Cardiac fibroblast (primary cell): Measurements from ENCODE around the gene ERC2.
A peak's percentile ranks its signal among the peaks of the same experiment; 100 is the strongest.

Experiments
- DNase-seq, 2 donors: peaks; one replicate each; pipeline versions ENCODE4 v3.0.0 to v3.0.0-alpha.2; 2010; ENCODE audit warnings: low read depth in 2 of 2
- H3K4me3 ChIP-seq, 2 donors: replicated peaks in 1 of 2; 1 replicate in 1 of 2; 2 replicates in 1 of 2; pipeline ENCODE4 v1.5.1; 2011; ENCODE audit warnings: low read depth in 2 of 2, low read length in 2 of 2, mild to moderate bottlenecking in 2 of 2, moderate library complexity in 1 of 2
- CTCF ChIP-seq: IDR thresholded peaks from one replicate; pipeline ENCODE4 v1.5.1; 2011; ENCODE audit warnings: low read depth, mild to moderate bottlenecking, low read length, inconsistent platforms

The ERC2 gene

GRCh38 chr3:56201407-56201806 is 266.9 kb downstream of the ERC2 start:
- no peak overlapping the region for H3K4me3 ChIP-seq
- DNase-seq = no peak
- no peak for TF ChIP-seq CTCF

DNA sequence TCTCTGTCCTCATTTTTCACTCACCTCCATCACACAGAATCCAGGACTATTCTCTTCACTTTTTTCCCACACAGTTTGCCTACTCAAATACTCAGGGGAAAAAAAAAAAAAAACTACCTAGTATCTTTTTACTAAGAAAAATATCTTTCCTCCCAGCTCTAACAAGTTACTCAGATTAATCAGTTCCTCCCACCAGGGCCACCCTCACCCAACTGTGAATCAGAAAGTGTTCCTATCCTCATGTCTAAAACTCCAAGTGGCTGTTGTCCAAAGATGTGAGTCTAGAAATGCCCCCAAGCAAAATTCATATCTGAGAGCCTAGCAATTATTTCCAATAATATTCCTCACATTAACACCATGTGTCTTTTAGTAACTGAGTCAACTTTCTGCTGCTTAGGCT is 268.0 kb downstream of the ERC2 start:
- no peak for TF ChIP-seq CTCF
- DNase-seq = no peak

GRCh38 chr3:56197991-56198390 is 270.3 kb downstream of the ERC2 start:
- DNase-seq = peak in 1 of 2 donors; percentile 28
- H3K4me3 ChIP-seq = no peak overlapping the region
- TF ChIP-seq CTCF = no peak

More for the DNA sequence above, 268.0 kb downstream of the ERC2 start:
- no peak overlapping the region for H3K4me3 ChIP-seq

DNA sequence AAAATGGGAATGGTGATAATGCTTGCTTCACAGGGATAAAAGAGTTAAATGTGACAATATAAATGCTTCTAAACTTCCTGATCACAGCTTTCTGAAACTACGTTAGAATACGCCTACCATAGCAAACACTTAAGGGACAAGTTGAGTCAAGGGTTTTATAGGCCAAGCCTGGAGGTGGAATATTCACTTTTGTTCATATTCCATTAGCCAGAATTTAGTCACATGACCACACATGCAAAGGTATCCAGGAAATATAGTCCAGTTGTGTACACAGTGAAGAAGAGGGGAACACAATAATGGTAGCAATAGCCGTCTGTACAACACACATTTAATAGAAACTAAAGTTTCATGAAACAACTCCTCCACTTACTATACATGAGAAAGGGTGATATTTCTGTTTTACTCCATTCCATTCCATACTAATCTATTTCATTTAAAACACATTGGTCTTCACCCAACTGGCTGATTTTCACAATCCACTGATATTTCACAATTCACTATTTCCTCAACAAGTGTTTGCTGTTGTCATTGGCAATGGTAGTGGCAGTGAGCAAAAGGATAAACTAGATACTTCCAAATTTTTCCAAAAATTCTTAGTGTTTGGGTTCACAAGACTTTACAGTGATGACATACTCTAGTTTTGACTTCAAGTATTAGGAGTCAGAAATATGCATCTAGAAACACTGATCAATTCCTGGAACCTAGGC is 270.9 kb downstream of the ERC2 start:
- DNase-seq = peak; percentile 31 to 51
- TF ChIP-seq CTCF = no peak
- no peak overlapping the region for H3K4me3 ChIP-seq

DNA sequence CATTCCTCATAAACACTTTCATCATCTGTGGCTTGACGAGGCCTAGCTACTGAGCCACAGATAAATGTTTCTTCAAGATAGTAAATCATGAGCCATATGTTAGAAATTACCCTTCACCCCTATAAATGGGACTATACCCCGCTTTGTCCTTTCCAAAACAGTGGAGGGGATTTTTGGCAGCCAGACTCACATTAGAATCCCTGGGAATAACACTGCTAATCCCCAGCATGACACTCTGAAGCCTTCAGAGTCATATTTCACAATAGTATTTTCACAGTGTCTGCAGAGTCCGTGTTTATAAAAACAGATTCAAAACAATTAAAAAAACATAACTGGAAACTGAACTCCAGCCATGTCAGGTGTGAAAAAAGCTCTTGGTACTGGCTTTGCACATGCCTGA is 271.6 kb downstream of the ERC2 start:
- TF ChIP-seq CTCF = no peak
- no peak for DNase-seq
- H3K4me3 ChIP-seq = no peak overlapping the region

GRCh38 chr3:56193519-56193918 is 274.7 kb downstream of the ERC2 start:
- no peak for DNase-seq
- no peak for TF ChIP-seq CTCF

DNA sequence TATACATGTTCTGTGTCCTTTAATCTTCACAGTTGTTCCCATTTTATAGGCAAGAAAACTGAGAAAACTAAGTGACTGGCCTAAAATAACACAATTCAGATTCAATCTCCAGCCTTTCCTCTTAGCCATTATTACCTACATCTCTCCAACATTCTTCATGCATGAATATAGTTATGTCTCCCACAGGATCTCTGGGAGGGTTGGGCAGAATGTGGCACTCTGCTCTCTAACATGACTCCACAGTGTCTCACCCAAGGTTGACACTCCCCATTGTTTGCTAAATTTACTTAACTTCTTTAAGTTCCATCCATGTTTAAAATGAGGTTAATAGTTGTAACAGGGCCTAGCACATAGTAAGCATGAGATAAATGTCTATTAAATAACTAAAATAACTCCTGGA is 276.3 kb downstream of the ERC2 start:
- DNase-seq = no peak
- H3K4me3 ChIP-seq = no peak overlapping the region
- no peak for TF ChIP-seq CTCF

More at GRCh38 chr3:56193519-56193918, 274.7 kb downstream of the ERC2 start:
- H3K4me3 ChIP-seq = no peak overlapping the region
